HCT116 (cell line): ENCODE results near the gene KMT2C. TPM values are rescaled to one million over a fixed set of nuclear protein-coding genes. Genes with fewer than 3 reads are reported as not detected.

Experiments
- ATAC-seq: fragments of 200-7000 bp; cut with Tn5 transposase; 2 replicates; pipeline ENCODE4 v1.9.1; 2020; ENCODE audit warnings: mild to moderate bottlenecking, moderate library complexity
- BruUV-seq: library from RNA; stranded (reverse); fragments of 400-500 nt; replicated peaks from 2 replicates; lab custom pipeline; 2021; lab: Mats Ljungman, UMichigan
- CTCF ChIA-PET: fragments of 300-600 bp; sonication (Branson Sonifier 250); formaldehyde crosslinking; loops from one replicate; lab custom pipeline; 2021; ENCODE audit warnings: antibody characterized with exemption; lab: Charles Lee
- POLR2A ChIA-PET: fragments of 300-600, 350-600 bp; sonication (Branson Sonifier 250); formaldehyde crosslinking; loops from one replicate; lab custom pipeline; 2021; ENCODE audit warnings: antibody characterized with exemption; lab: Charles Lee
- RAD21 ChIA-PET, 2 experiments: fragments of 300-600 bp; sonication (Branson Sonifier 250); formaldehyde crosslinking; loops; one replicate each; lab custom pipeline; 2023; ENCODE audit warnings: low total read pairs in 2 of 2; ENCODE audit not compliant: uncharacterized antibody in 2 of 2, unreplicated experiment in 2 of 2, low non-redundant PET in 1 of 2; lab: Charles Lee
- DNase-seq: peaks from one replicate; pipeline ENCODE4 v3.0.0-alpha.2; 2010; ENCODE audit warnings: low read depth, low spot score
- H2AFZ ChIP-seq: fragments of 200-600 bp; shearing (Covaris generic), sonication (generic); 2 replicates; pipeline ENCODE4 v1.6.1; 2017; ENCODE audit warnings: low read depth, mixed run types, mixed read lengths, antibody characterized with exemption, low read length; ENCODE audit not compliant: poor library complexity, severe bottlenecking
- H3K27ac ChIP-seq: 2 replicates; pipeline ENCODE4 v1.5.1; 2012; ENCODE audit warnings: low read depth, low read length
- H3K27me3 ChIP-seq: fragments of 200-600 bp; sonication (generic); 2 replicates; pipeline ENCODE4 v1.6.1; 2016; ENCODE audit warnings: mixed run types, low read length, mixed read lengths; ENCODE audit not compliant: insufficient read depth
- H3K36me3 ChIP-seq, 2 experiments: fragments of 200-500 bp in 1 of 2; fragments of 200-600 bp in 1 of 2; sonication (Bioruptor generic) in 1 of 2; sonication (generic) in 1 of 2; 2 replicates each; pipeline versions ENCODE4 v1.5.1 to v1.6.1; 2014 to 2016; ENCODE audit warnings: low read length in 2 of 2, inconsistent platforms in 1 of 2, mixed read lengths in 1 of 2, mixed run types in 1 of 2; ENCODE audit not compliant: insufficient read depth in 2 of 2, control insufficient read depth in 1 of 2
- H3K4me1 ChIP-seq, 2 experiments: fragments of 200-600 bp in 1 of 2; sonication (generic) in 1 of 2; 2 replicates each; pipeline versions ENCODE4 v1.5.1 to v1.6.1; 2012 to 2017; ENCODE audit warnings: low read length in 2 of 2, inconsistent platforms in 1 of 2, mild to moderate bottlenecking in 1 of 2, mixed read lengths in 1 of 2, mixed run types in 1 of 2, moderate library complexity in 1 of 2; ENCODE audit not compliant: insufficient read depth in 2 of 2, control insufficient read depth in 1 of 2
- H3K4me2 ChIP-seq: fragments of 200-600 bp; sonication (generic); 2 replicates; pipeline ENCODE4 v1.6.1; 2017; ENCODE audit warnings: mixed run types, low read length, mixed read lengths
- H3K4me3 ChIP-seq, 2 experiments: fragments of 200-600 bp in 1 of 2; sonication (generic) in 1 of 2; replicated peaks in 1 of 2; 2 replicates each; pipeline ENCODE4 v1.5.1; 2011 to 2016; ENCODE audit warnings: low read length in 2 of 2, control low read depth in 1 of 2, low read depth in 1 of 2, mild to moderate bottlenecking in 1 of 2, mixed read lengths in 1 of 2, mixed run types in 1 of 2
- H3K79me2 ChIP-seq: fragments of 200-600 bp; sonication (generic); 2 replicates; pipeline ENCODE4 v1.6.1; 2017; ENCODE audit warnings: mild to moderate bottlenecking, mixed run types, low read length, moderate library complexity, mixed read lengths; ENCODE audit not compliant: insufficient read depth
- H3K9ac ChIP-seq: fragments of 200-600 bp; sonication (generic); 2 replicates; pipeline ENCODE4 v1.6.1; 2016; ENCODE audit warnings: low read length, mixed read lengths
- H3K9me2 ChIP-seq: fragments of 200-600 bp; sonication (generic), shearing (Covaris generic); 2 replicates; pipeline ENCODE4 v1.6.1; 2017; ENCODE audit warnings: mixed run types, mild to moderate bottlenecking, moderate library complexity; ENCODE audit not compliant: insufficient read depth
- H3K9me3 ChIP-seq, 2 experiments: fragments of 200-500 bp in 1 of 2; fragments of 200-600 bp in 1 of 2; sonication (Bioruptor generic) in 1 of 2; sonication (generic) in 1 of 2; 2 replicates each; pipeline ENCODE4 v1.6.1; 2014 to 2017; ENCODE audit warnings: low read length in 2 of 2, mixed read lengths in 2 of 2, inconsistent platforms in 1 of 2, low read depth in 1 of 2, mild to moderate bottlenecking in 1 of 2, mixed run types in 1 of 2, moderate library complexity in 1 of 2; ENCODE audit not compliant: control insufficient read depth in 1 of 2, insufficient read depth in 1 of 2
- H4K20me1 ChIP-seq: fragments of 200-600 bp; sonication (generic), shearing (Covaris generic); 2 replicates; pipeline ENCODE4 v1.6.1; 2017; ENCODE audit warnings: mixed run types, mild to moderate bottlenecking, moderate library complexity; ENCODE audit not compliant: insufficient read depth
- CEBPB ChIP-seq: IDR thresholded peaks from 2 replicates; pipeline ENCODE4 v1.6.1; 2012; ENCODE audit warnings: low read depth
- ELF1 ChIP-seq: IDR thresholded peaks from 2 replicates; pipeline ENCODE4 v1.6.1; 2012; ENCODE audit warnings: low read depth, borderline replicate concordance
- EZH2 ChIP-seq: fragments of 200-600 bp; sonication (generic); IDR thresholded peaks from 2 replicates; pipeline ENCODE4 v1.6.1; 2017; ENCODE audit warnings: antibody characterized with exemption, mixed run types
- FOSL1 ChIP-seq: IDR thresholded peaks from 2 replicates; pipeline ENCODE4 v1.6.1; 2012; ENCODE audit warnings: low read depth
- JUND ChIP-seq: IDR thresholded peaks from 2 replicates; pipeline ENCODE4 v1.6.1; 2012
- POLR2A ChIP-seq: IDR thresholded peaks from 2 replicates; pipeline ENCODE4 v1.7.0; 2011; ENCODE audit warnings: borderline replicate concordance; ENCODE audit not compliant: insufficient read depth, insufficient read length; ENCODE audit errors: extremely low read depth
- POLR2AphosphoS5 ChIP-seq: IDR thresholded peaks from 2 replicates; pipeline ENCODE4 v1.6.1; 2011; ENCODE audit warnings: mild to moderate bottlenecking, low read depth, low read length, moderate library complexity
- RAD21 ChIP-seq: IDR thresholded peaks from 2 replicates; pipeline ENCODE4 v1.6.1; 2012; ENCODE audit warnings: low read depth, mild to moderate bottlenecking
- SIN3A ChIP-seq: IDR thresholded peaks from 2 replicates; pipeline ENCODE4 v1.6.1; 2012; ENCODE audit warnings: low read depth
- SRF ChIP-seq: IDR thresholded peaks from 2 replicates; pipeline ENCODE4 v1.6.1; 2012; ENCODE audit warnings: low read depth
- TCF7L2 ChIP-seq: IDR thresholded peaks from 2 replicates; pipeline ENCODE4 v1.7.0; 2011; ENCODE audit warnings: borderline replicate concordance, inconsistent platforms; ENCODE audit not compliant: insufficient read depth, insufficient read length; ENCODE audit errors: extremely low read depth
- YY1 ChIP-seq: IDR thresholded peaks from 2 replicates; pipeline ENCODE4 v1.6.1; 2011; ENCODE audit warnings: low read length, low read depth, moderate library complexity, mild to moderate bottlenecking; ENCODE audit not compliant: insufficient replicate concordance; ENCODE audit errors: extremely low read depth
- ZFX ChIP-seq: fragments of 450-650 bp; IDR thresholded peaks from 2 replicates; pipeline ENCODE4 v1.6.1; 2017
- intact Hi-C: fragments of 100-400 bp; cut with micrococcal nuclease; formaldehyde crosslinking; loops from 2 replicates; pipeline ENCODE4 v1.10.0; 2022
- total RNA-seq: library from RNA; stranded (reverse); gene quantifications from one replicate; pipeline ENCODE4 v1.2.1, GENCODE V29; 2021; ENCODE audit not compliant: unreplicated experiment
- TF ChIP-seq, protein P1 (sequence below): IDR thresholded peaks from 2 replicates; pipeline ENCODE4 v1.6.1; 2012
- TF ChIP-seq, protein P2 (sequence below), 3 experiments: fragments of 200-600 bp in 1 of 3; sonication (generic) in 1 of 3; IDR thresholded peaks in 2 of 3; conservative IDR thresholded peaks in 1 of 3; 2 replicates each; pipeline ENCODE4 v1.5.1; 2012 to 2017; ENCODE audit warnings: low read depth in 2 of 3, low read length in 2 of 3, antibody characterized with exemption in 1 of 3, borderline replicate concordance in 1 of 3, control low read depth in 1 of 3, mild to moderate bottlenecking in 1 of 3, mixed read lengths in 1 of 3, mixed run types in 1 of 3, moderate library complexity in 1 of 3; ENCODE audit not compliant: insufficient read depth in 1 of 3
- TF ChIP-seq, protein P3 (sequence below): IDR thresholded peaks from 2 replicates; pipeline ENCODE4 v1.6.1; 2012

KMT2C gene
- total RNA-seq, 1 experiment from 2014 or later = 22.9 TPM

DNA sequence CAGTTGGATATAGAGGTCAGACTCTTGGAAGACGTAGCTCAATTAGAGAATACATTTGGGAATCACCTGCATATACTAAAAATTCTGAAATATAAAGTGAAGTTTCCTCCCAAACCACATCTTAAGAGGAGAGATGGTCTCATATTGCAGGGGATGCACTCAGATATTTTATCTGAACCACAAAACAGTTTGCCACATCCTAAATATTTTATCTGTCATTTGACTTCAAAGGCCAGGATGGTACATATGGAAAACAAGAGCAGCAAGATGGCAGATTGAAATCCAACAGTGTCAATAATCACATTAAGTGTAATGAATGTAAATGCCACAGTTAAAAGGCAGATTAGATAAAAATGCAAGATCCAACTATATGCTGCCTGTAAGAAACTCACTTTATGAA is 313.3 kb downstream of the KMT2C start:
- H3K79me2 ChIP-seq = no peaks in the 10 kb centered on the region
- no peak overlapping the region for H3K27ac ChIP-seq
- no peak overlapping the region for H2AFZ ChIP-seq
- RAD21 ChIA-PET = no interaction called here
- H3K4me2 ChIP-seq = no peak overlapping the region
- intact Hi-C loops = no loop called here
- no peaks in the 10 kb centered on the region for H3K27me3 ChIP-seq
- no peaks in the 10 kb centered on the region for H3K9me2 ChIP-seq
- DNase-seq (no peak), ATAC-seq (no peak)
- H4K20me1 ChIP-seq = no peaks in the 10 kb centered on the region
- POLR2A ChIA-PET = no interaction called here
- no peaks in the 10 kb centered on the region for H3K4me1 ChIP-seq
- H3K9me3 ChIP-seq = no peaks in the 10 kb centered on the region
- H3K4me3 ChIP-seq = no peak overlapping the region
- H3K36me3 ChIP-seq = peaks cover 20 to 38% of the 10 kb centered on the region in 2 experiments
- no peak overlapping the region for H3K9ac ChIP-seq
- TF ChIP-seq FOSL1 (no peak), ELF1 (no peak), EZH2 (no peak), SIN3A (no peak), JUND (no peak), YY1 (no peak), RAD21 (no peak), POLR2AphosphoS5 (no peak), ZFX (no peak), SRF (no peak), CEBPB (no peak), TCF7L2 (no peak), POLR2A (no peak)
- TF ChIP-seq, protein P1, sequence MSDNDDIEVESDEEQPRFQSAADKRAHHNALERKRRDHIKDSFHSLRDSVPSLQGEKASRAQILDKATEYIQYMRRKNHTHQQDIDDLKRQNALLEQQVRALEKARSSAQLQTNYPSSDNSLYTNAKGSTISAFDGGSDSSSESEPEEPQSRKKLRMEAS = no peak
- TF ChIP-seq, protein P2, sequence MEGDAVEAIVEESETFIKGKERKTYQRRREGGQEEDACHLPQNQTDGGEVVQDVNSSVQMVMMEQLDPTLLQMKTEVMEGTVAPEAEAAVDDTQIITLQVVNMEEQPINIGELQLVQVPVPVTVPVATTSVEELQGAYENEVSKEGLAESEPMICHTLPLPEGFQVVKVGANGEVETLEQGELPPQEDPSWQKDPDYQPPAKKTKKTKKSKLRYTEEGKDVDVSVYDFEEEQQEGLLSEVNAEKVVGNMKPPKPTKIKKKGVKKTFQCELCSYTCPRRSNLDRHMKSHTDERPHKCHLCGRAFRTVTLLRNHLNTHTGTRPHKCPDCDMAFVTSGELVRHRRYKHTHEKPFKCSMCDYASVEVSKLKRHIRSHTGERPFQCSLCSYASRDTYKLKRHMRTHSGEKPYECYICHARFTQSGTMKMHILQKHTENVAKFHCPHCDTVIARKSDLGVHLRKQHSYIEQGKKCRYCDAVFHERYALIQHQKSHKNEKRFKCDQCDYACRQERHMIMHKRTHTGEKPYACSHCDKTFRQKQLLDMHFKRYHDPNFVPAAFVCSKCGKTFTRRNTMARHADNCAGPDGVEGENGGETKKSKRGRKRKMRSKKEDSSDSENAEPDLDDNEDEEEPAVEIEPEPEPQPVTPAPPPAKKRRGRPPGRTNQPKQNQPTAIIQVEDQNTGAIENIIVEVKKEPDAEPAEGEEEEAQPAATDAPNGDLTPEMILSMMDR (IDR thresholded peaks at IDR 0.05 in 2 of 3, conservative IDR thresholded peaks at IDR 0.05 in 1 of 3; ENCODE audit: borderline replicate concordance in 1 of 3, insufficient read depth in 1 of 3, low read depth in 2 of 3, low read length in 2 of 3) = no peak
- TF ChIP-seq, protein P3, sequence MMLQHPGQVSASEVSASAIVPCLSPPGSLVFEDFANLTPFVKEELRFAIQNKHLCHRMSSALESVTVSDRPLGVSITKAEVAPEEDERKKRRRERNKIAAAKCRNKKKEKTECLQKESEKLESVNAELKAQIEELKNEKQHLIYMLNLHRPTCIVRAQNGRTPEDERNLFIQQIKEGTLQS = no peak
- TF ChIP-seq, all 23 proteins: peak for 0
- CTCF ChIA-PET = no interaction called here
- no TSS peak for BruUV-seq
